ENCODE data around the gene ADAMTSL2.

- TF ChIP-seq CTCF (IDR thresholded peaks at IDR 0.05 in 8 of 11, conservative IDR thresholded peaks at IDR 0.05 in 3 of 11) (no peak), POLR2A (IDR thresholded peaks at IDR 0.05) (no peak), POLR2AphosphoS5 (IDR thresholded peaks at IDR 0.05) (no peak)
These were observed 8.8 kb upstream of the ADAMTSL2 start for GRCh38 chr9:133525677-133526076.

Measured in spleen (tissue), 7 donors.